Fibroblast of gingiva (primary cell): ENCODE measurements around the gene FKBP4.

Source experiments
- DNase-seq: peaks from one replicate; pipeline ENCODE4 v3.0.0-alpha.2; 2011; ENCODE audit warnings: low read depth

Gene FKBP4

DNA sequence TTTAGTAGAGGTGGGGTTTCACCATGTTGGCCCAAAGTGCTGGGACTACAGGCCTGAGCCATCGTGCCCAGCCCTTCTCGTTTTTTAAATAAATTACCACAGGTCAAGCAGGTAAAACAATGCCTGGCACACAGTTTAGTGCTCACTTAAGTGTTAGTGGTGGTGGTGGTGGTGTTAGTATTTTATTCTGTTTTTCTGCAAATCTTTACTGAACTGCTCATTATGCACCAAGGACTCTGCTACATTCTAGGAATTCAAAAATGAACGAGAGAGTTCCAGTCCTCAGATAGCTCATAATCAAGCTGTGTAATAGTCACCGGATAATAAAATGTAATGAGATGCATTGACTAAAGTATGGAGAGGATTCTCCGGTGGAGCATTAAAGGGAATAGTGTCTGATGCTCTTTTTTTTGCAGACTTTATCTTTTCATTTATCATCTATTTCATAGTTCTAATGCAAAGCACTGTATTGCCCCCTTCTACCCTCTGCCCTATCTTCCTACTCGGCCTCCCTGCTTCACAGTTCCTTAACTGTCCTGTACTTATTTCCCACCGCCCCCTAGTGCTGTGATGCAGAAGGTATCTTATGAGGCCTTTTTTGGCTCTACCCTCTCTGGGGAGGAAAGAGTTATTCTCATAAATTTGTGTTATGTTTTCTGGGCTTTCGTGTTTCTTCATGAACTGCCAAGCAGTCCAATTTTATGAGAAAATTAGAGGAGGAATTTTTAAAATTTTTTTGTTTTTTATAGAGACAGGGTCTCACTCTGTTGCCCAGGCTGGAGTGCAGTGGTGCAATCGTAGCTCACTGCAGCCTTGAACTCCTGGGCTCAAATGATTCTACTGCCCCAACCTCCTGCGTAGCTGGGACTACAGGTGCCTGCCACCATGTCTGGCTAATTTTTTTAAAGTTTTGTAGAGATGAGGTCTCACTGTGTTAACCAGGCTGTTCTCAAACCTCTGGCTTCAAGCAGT lies 18.7 kb downstream of the FKBP4 start:
- peak; percentile 66 for DNase-seq

DNA sequence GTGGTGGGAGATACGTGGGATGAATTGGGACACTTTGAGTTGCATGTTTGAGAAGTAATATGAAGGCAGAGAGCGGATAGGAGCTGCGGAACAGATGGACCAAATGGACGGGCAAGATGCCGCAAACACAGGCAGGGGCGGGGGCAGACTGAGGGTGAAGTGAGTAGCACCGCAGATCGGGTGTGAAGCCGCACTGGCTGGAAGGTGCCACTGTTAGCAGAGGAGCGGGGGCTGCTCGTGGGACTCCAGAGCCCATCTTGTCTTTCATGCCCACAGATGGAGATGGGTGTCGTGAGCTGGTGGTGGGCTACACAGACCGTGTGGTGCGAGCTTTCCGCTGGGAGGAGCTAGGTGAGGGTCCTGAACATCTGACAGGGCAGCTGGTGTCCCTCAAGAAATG lies 25.0 kb downstream of the FKBP4 start:
- DNase-seq: no peak

DNA sequence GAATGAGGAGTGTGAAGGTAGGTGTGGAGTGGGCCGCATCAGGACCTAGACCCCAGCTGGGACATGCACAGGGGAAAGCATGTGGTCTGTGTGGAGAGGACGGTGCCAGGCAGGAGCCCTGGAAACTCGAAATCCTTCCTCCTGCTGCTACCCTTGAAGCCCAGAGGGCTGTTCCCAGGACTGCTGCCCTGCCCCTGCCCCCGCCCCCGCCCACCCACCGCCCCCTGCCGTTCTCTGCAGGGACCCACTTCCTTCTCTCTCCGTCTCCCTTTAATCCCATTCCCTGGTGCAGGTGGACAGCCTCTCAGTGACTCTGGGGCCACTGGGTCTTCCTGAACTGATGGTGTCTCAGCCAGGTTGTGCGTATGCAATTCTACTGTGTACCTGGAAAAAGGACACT lies 25.7 kb downstream of the FKBP4 start:
- DNase-seq: no peak

DNA sequence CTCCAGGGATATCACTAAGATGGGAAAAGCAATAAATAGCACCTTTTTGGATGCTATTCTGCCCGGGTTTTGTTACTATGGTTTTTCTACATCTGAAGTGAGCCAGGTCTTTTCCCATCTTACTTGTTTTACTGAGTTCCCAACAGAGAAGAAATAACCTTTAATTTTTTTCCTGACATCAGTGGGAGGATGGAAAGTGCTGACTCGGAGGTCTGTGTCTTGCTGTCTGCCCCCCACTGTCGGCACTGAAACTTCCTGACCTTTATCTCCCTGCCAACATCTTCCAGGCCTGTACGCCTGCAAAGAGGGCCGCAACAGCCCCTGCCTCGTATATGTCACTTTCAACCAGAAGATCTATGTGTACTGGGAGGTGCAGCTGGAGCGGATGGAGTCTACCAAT lies 28.7 kb downstream of the FKBP4 start:
- no peak for DNase-seq

DNA sequence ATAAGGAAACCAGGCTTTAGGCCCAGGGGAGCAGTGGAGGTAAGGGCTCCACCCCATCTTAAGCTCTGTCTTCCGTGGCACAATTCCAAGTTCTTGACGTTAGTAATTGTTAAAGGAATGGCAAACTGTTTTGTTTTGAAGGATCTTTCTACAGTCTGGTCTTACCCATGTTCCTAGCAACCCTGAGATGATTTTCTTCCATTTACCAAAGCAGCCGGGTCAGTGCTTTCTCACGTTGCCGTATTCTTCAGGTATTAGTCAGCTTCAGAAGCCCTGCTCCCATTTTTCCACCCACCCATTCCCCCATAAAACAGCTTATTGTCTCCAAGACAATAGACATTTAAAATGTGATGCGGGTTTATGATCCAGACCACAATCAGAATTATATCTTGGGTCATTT lies 29.8 kb downstream of the FKBP4 start:
- DNase-seq: no peak

DNA sequence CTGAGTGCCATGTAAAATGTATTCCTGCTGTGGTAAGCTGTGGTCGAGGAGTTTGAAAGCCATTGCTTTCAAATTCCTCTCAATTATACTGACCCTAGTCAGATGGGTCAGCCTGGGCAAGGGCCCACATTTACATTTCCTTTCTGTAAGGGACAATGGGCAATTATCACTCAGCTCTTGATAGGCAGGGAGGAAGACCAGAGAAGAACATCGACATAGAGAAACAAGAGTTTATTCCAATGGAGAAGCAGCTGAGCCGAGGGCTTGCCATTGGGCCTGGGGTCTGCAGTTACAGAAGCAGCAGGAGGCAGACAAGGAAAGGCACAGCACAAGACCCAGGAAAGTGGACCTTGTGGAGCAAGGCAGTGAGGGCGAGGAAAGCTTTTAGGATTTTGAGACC lies 30.4 kb downstream of the FKBP4 start:
- DNase-seq: no peak

DNA sequence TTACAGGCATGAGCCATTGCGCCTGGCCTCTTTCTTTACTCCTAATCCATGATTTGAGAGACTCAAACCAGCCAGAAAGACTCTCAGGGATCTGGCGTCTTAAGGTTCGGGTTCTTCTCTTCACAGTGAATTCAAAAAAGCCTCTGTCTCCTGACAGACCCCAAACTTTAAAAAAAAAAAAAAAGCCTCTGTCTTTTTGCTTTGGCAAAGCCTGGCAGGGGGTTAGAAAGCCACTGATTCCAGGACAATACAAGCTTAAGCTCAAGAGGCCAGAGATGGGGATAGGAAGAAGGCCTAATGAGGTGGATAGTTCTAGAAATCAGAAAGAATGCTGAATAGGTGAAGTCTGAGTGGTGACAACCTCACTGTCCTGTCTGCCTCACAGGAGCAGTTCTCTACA lies 31.3 kb downstream of the FKBP4 start:
- DNase-seq: no peak

- no peak for DNase-seq
These were observed 32.1 kb downstream of the FKBP4 start for GRCh38 chr12:2826721-2827515.

GRCh38 chr12:2829275-2829674 lies 34.5 kb downstream of the FKBP4 start:
- no peak for DNase-seq

DNA sequence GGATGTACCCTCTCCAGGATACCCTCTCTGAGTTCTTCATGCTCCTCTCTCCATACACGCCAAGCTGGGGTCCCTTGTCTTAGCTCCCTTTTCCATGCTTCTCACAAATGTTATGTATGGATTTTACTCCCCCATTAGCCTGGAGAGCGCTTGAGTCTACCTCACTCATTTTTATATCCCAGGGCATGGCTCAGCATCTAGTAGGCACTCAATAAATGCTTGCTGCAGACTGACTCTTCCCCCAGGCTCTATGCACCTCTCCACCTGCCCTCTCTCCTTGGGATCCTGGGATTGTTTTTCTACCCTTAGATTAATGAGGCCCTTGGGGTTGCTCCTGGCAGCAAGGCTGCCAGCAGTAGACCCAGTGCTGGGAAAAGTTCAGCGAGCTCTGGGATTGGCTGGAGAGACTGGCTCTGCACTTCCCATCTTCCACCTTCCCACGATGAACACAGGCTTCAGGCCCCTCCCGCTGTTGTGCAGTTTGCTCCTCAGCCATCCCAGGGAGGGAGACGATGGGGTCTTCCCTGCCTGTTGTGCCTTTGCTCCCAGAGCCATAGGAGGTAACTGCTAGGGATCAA lies 37.9 kb downstream of the FKBP4 start:
- no peak for DNase-seq

DNA sequence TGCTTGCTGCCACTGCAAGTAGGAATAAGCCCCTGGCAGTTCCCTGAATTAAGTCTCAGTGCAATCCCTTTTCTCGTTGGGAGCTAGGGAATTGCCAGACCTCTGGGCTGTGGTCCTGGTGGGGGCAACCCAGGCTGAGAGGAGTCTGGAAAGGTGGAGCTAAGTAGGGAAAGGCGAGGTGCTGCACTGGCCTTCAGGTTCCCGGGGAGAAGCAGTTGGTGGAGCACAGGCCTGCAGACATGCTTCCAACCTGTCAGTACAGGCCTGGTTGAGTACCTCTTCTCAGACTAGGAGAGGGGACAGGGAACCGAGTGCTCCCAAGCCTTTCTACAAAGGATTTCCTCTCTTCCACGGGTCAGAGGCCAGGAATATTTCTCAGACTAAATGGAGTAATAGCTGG lies 38.6 kb downstream of the FKBP4 start:
- no peak for DNase-seq

DNA sequence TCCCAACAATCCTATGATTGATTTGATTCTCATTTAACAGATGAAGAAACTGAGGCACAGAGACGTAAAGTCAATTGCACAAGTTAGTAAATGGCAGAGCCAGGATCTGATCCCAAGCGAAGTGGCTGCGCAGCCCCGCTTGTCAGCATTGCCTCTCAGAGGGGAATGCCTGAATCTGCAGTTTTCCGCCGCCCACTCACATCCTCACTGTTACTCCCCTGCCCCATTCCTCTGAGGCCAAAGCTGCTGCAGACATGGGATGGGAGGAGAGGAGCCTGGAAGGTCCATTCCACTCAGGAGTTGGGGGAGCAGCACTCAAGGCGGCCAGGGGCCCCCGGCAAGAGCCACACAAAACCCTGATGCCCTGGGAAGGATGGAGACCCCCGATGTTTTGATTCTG lies 39.0 kb downstream of the FKBP4 start:
- DNase-seq: no peak

GRCh38 chr12:2834581-2835491 lies 40.1 kb downstream of the FKBP4 start, which contains the start of gene NRIP2:
NRIP2 (minus strand) TSS chr12:2835035; CDS start chr12:2834983, 52 bp downstream.
- peak; percentile 33 for DNase-seq

- DNase-seq: no peak
These were observed 41.1 kb downstream of the FKBP4 start for GRCh38 chr12:2835691-2836403.

DNA sequence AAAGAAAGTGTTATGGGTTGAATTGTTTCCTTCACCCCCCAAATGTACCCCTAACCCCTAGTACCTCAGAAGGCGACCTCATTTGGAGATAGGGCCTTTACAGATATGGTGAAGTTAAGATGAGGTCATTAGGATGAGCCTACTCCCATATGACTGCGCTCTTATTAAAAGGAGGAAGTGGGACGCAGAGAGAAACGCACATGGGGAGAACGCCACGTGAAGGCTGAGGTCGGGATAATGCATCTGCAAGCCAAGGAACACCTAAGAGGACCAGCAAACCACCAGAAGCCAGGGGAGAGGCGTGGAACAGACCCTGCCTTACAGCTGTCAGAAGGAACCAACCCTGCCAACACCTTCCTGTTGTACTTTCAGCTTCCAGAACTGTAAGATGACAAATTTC lies 41.8 kb downstream of the FKBP4 start:
- DNase-seq: no peak

DNA sequence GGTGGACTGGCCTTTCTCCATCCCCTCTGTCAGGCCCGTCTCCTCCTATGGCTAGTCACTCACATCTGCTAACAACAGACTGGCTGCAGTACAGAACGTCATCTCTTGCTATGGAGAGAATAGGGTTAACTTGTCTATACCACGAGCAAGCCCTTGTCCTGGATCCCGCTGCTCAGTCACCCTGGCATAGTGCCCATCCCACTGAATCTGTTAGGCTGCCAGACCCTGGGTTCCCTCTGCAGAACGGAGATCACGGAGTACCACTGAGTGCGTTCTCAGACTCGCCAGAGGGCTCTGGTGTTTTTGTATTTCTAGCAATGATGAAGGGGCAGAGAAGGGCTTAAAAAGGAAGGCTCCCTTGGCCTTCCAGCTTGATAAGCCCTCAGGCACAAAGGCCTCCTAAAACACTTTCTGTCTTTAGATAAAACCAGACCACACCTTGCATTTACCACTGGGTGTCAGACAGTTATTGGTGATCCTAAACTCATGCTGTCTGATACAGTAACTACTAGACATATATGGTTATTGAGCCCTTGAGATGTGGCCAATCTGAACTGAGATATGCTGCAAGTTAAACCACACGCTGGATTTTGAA lies 46.4 kb downstream of the FKBP4 start:
- no peak for DNase-seq

GRCh38 chr12:2842948-2843347 lies 48.2 kb downstream of the FKBP4 start:
- DNase-seq: no peak

DNA sequence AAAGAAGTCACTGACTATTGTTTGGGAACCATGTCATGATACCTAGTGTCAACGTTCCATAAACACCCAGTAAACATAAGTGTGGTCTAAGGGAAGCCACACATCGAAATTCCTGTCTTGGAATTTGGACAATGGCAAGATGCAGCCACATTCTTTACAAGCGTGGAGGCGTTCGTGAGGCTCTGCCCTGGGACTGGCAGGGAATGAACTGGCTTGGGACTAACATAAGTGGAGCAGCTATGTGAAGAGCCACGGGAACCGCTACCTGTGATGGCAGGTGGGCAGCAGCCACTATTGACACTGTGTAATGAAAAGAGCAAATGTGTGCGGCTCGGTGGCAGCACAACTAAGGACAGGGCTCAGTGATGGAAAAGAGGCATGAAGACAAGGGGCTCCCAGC lies 50.0 kb downstream of the FKBP4 start:
- no peak for DNase-seq

- DNase-seq: peak; percentile 47
These were observed 50.5 kb downstream of the FKBP4 start for GRCh38 chr12:2845280-2845679.

GRCh38 chr12:2851931-2852330 lies 57.2 kb downstream of the FKBP4 start:
- no peak for DNase-seq

- peak; percentile 68 for DNase-seq
These were observed 58.9 kb downstream of the FKBP4 start for GRCh38 chr12:2853626-2854025.
